Amygdala (tissue), 56 donors: Measurements from ENCODE around the gene STX16.
A peak's percentile ranks its signal among the peaks of the same experiment; 100 is the strongest.

Experiments used
- DNase-seq, 56 donors: peaks; one replicate each; lab custom pipeline; 2025; lab: John Stamatoyannopoulos, UW

Gene STX16, protein sequence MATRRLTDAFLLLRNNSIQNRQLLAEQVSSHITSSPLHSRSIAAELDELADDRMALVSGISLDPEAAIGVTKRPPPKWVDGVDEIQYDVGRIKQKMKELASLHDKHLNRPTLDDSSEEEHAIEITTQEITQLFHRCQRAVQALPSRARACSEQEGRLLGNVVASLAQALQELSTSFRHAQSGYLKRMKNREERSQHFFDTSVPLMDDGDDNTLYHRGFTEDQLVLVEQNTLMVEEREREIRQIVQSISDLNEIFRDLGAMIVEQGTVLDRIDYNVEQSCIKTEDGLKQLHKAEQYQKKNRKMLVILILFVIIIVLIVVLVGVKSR

DNA sequence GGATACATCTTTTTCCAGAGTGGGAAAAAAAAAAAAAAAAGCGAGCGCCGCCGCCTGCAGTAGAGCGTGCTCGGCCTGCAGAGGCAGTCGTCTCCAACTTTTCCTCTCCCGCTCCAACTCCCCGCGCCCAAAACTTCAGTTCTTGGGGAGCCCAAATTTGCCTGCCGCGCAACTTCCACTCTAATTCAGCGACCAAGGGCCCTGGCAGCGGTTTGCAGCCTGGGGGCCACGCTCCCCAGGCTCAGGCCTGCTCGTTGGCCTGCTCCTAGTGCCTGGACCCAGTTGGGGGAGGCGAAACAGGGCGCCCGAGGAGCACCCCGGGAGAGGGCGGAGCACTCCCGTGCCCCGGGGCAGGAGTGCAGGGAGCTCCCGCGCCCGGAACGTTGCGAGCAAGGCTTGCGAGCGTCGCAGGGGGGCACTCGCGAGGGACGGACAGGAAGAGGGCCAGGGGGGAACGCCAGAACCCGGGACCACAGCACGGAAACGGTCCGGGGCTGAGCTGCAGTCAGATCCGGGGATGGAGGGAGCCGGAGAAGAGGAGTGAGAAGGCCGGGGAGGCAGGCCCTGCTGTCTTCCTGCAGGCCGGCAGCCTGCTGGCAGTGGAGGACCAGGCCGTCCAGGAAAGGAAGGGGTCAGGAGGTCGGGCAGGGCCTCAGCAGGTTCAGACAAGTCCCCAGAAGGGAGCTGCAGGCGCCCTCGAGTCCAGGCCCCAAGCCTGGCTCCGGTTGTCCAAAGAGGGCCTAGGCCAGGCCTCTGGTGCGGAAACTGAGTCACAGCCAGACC, at the start of gene STX16:
TSS of gene STX16 (plus strand) at position 508 of the 783 bp plus-strand sequence. CDS start 724 bp downstream, outside the sequence.
- peak in 54 of 56 donors; percentile 36 to 91 (median 79) for DNase-seq

DNA sequence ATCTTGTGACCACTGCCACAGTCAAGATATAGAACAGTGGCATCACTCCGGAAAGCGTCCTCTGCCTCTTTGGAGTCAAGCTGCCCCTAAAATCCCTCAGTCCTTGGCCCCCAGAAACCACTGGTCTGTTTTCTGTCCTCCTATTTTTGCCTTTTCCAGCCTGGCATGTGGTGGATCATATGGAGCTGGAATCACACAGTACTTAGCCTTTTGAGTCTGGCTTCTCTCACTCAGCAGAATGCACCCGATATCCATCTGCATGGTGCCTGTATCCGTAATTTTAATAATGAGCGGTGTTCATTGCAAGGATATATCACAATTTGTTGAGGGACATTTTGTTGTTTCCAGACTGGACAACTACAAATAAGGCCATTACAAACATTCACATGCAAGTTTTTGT, 49.0 kb upstream of the STX16 start:
- no peak for DNase-seq

DNA sequence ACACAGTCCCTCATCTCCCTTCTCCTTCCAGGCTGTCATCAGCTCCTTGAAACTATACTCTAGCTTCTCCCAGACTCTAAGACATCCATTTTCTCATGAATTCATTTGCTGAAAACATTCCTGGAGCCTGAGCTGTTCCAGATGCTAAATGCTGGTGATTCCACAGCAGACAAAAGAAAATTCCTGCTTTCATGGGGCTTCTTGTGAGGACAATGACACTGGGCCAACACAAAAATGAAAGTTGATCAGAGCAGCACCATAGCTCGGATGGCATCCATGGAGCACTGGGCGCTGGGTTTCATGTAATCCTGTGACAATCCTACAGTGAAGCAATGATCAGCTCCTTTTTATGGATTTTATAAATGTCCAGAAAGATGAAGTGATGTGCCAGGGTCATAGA, 47.4 kb upstream of the STX16 start:
- DNase-seq: no peak

DNA sequence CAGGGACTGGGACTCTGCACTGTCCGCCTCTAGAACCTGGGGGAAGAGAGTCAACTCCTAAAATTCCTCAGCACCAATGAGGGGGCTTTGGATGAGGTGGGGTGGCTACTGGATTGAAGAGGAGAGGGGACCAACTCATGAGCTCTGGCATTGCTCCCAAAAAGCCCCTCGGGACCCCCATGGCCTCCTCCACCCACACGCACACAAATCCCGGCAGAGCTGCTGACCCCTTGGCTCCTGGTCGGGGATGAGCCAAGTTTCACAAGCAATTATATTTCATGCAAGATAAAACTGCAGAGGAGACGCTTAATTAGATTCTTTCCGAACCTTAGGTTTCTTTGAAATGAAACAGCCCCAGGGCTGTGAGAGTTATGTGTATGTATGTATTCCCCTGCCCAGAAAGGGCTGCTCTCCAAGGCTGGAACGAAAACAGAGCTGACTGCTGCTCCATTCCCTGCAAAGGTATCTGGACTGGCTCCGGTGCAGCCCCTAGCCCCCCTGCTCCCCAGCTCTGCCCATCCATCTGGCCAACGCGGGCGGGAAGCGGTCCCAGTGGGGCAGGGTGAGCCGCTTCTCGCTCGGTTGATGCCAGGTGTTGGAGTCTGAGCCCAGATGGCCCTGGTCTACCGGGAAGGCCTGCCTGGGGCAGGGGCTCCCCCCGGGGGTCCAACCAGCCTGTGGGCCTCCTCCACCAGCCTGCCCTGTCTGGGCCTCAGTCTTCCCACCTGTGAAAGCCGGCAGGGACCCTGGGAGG, 46.8 kb upstream of the STX16 start:
- no peak for DNase-seq

DNA sequence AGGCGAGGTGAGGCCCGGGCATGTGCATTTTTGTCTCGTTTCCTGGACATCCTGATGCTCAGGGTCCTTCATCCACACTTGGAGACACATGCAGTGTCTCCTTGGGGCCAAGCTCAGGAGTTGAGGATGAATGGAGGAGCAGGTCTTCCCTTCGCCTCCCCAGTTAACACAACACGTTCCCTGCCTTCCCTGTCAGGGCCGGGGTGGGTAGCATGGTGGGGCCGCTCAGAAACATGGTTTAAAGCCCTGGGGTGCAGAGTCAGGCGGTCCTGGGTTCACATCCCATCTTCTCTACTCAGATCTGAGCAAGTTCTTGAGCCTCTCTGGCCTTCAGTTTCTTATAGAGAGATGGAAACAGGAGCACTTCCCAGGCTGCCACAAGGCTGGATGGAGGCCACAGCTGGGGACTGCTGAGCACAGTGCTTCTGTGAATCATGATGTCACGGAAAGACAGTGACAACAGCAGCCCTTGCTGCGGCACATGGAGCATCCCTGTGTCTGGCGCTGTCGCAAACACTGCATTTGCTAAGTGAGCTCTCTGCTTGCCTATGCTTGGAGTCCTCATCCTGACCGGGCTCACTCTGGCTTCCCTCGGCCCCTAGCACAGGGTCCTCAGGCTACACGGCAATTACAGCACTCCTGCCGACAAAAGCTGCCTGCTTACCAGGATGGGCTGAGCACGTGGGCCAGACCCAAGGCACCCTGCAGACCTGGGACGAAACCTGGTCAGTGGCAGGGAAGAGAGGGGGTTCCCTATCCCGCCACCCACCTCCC, 45.6 kb upstream of the STX16 start:
- DNase-seq: no peak

DNA sequence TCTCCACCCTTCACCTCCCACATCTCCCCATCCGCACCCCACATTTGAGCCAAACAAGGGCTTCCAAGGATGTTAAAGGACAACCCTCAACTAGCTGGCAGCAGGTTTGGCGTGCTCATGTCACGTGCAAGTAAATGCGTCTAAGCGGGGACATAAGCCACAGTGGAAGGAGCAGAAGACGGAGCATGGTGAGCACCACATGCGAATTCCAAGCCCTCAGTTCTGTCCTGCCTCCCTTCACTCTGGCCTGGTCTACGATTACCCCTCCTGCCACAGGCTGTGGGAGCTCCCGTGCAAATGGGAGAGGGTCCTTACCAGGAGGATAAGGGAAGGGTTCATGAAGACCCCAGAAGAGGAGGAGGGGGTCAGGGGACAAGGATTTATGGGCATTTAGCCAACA, 44.9 kb upstream of the STX16 start:
- no peak for DNase-seq

DNA sequence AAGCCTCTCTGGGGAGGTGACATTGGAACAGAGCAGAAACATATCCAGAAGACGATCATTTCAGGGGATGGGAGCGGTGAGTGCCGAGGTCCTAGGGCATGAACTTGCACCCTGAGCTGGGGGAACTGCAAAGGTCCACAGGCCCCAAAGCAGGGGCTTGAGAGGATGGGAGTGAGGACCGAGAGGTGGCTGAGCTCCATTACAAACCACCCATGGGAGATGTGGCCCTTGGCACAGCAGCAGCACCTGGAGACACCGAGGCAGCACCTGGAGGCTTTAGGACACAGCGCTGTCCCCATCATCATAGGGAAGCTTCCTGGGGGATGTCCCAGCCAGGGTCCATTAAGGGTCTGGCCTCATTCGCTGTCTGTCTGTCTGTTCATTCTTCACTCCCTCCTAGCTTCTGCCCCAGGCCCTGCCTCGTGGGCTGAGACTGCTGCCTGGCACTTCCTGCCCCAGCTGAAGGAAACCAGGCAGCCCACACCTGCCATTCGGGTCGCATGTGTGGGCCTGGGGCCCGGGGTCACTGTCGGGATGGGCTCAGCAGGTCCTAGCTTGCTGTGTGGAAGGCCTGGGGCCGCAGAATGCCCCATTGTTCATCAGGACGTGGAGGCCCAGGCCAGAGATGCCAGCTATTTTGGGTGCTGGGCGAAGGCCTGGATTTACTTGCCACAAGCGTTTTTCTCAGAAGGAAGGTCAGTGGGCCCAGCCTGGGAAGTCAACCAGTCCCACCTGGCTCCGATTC, 42.8 kb upstream of the STX16 start:
- DNase-seq: no peak

DNA sequence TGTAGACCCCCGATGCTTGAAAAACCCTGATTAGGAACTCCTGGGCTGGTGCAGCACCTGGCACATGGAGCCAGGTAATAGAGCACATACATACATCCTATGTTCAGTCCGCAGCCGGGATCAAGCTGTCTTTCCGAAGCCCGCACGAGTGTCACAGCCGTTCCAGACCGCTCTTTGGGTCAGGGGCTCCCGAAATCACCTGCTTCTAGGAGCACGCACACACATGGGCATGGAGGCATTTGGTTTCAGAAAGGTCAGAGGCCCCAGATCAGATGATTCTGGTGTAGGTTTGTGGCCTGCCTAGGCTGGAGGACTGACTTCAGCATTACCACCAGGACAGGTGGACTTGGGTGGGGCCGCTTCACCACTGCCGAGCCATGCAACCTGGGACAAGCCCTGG, 42.1 kb upstream of the STX16 start:
- DNase-seq: no peak

DNA sequence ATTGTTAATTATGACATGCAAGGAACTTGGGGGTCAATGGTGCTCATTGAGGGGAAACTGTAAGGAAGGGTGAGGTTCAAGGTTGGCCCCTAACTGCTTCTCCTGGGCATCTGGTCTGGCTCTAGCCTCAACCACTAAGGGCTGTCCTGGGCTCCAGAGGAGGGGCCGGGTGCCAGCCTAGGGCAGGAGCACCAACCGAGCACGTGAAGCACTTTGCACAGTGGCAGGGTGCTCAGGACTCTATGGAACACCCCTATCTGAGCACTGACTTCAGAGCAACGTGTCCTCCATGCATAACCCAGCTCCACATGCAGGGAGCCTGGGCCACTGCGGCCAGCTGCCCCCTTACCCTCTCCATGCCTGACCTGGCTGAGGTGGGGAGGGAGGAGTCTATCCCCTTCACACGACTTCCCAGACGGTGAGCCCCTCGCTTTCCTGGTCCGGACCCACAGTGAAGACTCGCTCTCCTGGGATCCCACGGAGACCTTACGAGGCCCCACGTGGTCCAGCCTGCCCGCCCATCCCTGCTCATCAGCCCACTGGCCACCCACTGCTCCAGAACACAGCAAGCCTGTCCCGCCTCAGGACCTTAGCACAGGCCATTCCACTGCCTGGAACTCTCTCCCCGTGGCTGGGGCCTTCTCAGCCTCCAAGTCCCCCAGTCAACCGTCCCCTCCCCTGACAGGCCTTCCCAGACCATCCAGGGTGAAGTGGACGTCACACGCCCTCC, 40.8 kb upstream of the STX16 start:
- no peak for DNase-seq

DNA sequence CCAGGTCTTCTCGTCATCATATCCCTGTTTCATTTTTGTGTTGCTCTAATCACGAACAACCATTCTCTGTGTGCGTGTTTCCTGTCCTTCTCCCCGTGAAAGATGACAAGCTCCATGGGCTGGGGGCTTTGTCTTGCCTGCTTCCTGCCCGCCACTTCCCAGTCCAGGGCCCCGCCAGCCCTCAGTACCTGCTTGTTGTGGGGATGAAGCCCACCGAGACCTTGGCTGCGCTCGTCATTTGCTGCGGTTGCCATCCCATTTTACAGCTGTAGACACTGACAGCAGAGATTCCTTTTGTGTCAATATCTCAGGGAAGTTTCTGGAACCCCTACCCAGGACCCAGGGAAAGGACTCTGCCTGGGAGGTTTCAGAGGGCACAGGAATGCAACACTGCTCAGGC, 40.3 kb upstream of the STX16 start:
- DNase-seq: no peak

DNA sequence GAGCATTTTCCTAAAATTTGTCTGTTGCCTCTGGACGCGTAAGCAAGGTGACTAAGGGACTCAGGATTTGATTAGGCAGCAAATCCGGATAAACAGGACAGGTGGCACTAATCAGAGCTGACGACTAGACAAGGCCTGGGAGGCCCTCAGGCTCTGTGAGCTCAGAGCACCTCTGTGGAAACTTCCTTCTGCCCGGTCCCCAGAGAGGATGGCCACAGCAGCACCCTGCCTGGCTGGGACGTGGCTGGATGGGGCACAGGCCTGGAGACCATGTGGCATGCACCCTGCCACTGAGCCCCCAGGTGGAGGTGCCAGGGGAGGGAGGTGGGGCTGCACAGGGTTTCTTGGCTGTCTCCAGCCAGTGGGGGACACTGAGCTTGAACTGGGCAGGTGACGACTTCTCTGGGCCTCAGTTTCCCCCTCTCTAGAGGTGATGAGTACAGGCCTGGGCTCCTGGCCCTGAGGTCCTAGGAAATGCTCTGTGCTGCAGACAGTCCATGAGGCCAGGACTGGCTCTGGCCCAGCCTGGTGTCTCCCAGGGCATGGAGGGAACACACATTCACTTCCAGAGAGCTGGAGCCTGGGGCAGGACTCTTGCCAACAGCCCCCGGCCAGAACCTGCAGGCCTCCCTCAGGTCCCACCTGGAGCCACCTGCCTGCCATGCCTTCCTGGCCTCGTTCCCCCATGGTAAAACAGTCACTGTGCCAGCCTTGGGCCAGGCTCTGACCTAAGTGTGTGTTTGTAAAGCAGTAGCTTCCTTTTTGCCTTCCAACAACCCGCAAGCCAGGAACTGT, 39.6 kb upstream of the STX16 start:
- DNase-seq: peak in 1 of 56 donors; percentile 12

DNA sequence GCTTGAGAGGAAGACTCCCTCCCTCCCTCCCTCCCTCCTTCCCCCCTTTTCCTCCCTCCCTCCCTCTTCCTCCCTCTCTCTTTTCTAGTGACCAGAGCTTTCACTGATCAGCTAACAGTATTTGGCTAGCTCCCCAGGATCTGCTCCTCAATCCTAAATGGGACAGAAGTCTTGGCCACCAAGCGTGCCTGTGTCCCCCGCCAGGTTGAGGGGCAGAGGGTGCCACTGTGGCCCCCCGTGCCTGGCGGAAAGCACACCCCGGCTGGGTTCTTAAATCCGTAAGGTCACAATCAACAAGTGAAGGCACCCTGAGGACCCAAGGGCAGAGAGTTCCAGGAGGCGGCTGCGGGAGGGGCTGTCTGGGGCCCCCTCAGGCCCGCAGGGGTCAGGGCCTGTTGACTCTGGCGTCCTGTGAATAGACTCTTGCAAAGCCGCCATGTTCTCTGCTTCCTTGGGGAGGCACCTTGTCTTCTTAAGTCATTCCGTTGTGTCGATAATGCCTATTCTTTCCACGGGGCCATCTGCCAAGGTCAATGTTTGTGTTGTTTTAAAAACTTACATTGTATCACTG, 38.9 kb upstream of the STX16 start:
- DNase-seq: no peak

DNA sequence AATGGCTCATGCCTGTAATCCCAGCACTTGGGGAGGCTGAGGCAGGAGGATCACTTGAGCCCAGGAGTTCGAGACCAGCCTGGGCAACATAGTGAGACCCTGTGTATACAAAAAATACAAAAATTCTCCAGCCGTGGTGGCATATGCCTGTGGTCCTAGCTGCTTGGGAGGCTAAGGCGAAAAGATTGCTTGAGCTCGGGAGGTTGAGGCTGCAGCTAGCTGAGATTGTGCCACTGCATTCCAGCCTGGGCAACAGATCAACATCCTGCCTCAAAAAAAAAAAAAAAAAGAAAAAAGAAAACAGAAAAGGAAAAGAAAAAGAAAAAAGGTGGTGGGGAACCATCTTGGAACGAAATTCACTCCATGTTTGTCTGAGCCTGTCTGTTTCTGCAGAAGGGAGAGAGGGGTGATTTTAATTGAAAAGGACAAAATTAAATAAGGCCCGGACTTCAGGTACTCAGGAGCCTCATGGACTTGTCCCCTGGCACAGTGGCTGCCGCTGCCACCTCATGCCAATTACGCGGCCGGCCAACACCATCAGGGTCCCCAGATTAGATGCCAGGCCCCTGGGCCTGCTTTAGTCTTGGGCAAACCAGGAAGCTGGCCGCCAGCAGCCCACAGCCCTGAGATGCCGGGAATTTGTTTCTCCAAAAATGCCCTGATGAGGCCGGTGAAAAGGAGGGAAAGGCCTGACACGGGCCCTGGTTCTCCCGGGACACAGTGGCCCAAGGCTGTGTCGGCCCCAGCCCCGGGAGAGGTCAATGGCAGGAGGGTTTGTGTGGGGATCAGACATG, 37.8 kb upstream of the STX16 start:
- peak in 3 of 56 donors; percentile 5 to 22 (median 14) for DNase-seq

DNA sequence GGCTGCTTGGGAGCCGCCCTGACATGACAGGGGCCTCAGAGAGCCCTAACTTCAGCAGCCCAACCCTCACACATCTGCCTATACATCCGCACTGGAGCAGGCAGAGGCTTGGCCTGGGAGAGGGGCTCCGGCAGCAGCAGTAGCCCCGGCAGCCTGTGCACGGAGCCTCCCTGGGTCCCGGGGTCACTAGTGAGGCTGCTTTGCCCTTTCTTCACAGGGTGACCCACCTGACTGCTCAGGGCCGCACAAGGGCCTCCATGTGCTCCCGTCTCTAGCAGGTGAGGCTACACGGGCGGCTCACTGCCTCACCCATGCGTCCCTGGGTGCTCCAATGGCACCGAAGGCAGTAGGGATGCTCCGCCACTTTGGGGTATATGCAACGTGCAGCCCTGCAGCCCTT, 36.7 kb upstream of the STX16 start:
- DNase-seq: no peak

DNA sequence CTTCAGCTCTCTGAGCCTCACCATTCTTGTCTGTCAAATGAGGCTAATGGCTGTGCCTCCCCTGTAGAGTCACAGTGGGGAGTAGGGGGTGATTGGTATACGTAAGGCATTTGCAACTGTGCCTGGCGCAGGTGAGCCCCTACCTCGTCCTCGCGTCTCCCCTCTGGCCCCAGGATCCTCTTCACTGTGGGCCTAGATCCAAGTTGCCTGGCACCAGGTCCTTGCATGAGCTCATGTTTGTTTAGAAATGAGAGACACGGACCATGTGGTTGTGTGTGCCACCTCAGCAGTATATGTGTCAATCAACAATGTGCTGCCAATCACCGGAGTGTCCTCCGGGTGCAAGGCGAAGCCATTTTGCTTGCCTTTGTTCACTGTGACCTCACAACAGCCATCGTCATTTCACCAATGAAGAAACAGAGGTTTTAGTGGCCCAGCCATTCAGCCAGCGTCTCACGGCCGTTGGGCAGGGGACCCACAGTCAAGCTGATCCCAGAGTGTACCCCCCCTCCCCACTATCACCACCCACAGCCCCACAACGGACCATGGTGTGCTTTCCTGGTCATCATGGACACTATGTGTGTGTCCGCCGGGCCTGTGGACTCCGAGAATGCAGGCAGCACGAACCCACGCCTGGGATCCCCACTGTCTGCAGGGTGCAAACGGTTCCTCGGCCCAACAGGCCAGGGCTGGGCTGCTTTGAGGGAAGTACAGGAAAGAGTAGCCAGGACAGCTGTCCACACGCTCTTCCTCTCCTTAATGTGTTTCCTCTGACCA, 35.9 kb upstream of the STX16 start:
- no peak for DNase-seq

DNA sequence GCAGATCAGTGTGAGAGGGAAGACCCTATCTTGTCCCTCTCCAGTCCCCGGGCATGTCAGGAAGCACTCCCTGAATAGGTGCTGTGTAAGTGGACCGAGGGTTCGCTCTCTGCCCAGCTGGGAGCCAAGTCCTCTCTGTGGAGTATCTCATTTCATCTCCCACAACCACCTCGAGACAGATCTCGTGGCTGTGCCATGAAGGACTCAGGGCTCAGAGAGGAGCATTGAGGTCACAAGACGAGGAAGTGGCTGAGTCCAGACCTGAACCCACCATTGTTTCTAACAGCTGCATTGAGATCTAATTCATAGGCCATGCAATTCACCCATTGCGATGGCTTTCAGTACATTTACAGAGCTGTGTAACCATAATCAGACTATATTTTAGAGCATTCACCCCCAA, 34.7 kb upstream of the STX16 start:
- no peak for DNase-seq
